ENCODE measurements around the gene DNPH1. TPM values are rescaled to one million over a fixed set of nuclear protein-coding genes. Genes with fewer than 3 reads are reported as not detected.

The DNPH1 gene
- total RNA-seq, 1 experiment from 2014 or later, result 91.0 TPM

GRCh38 chr6:43202451-43202850 lies 26.8 kb downstream of the DNPH1 start:
- BruUV-seq (replicated peaks), result no TSS peak
- TF ChIP-seq CTCF (IDR thresholded peaks at IDR 0.05; ENCODE audit: unreplicated experiment), result no peak
- H3K4me1 Mint-ChIP-seq (ENCODE audit: insufficient read depth, unreplicated experiment), result no peaks in the 10 kb centered on the region
- ChIA-PET CTCF (interaction anchor here (1.5 to 2.5 kb wide), 2 partner anchors 16 to 27 kb away, joined by 4 to 12 read pairs; partner anchors contain the start of gene DNPH1), POLR2A (interaction anchor here (0.7 kb wide), 1 partner anchor 373 kb away, joined by 3 read pairs; no protein-coding TSS in a partner anchor)
- no peak overlapping the region for H3K27ac Mint-ChIP-seq (ENCODE audit: low read depth, unreplicated experiment)
- no peak overlapping the region for H3K4me3 Mint-ChIP-seq (ENCODE audit: unreplicated experiment)
- peaks cover 33% of the 10 kb centered on the region for H3K36me3 Mint-ChIP-seq (ENCODE audit: insufficient read depth, unreplicated experiment)
- H3K9me3 Mint-ChIP-seq (ENCODE audit: unreplicated experiment), result no peaks in the 10 kb centered on the region
- no peaks in the 10 kb centered on the region for H3K27me3 Mint-ChIP-seq (ENCODE audit: insufficient read depth, unreplicated experiment)
- no peak for DNase-seq (ENCODE audit: unreplicated experiment)
- intact Hi-C loops (cut with micrococcal nuclease), result no loop called here

DNA sequence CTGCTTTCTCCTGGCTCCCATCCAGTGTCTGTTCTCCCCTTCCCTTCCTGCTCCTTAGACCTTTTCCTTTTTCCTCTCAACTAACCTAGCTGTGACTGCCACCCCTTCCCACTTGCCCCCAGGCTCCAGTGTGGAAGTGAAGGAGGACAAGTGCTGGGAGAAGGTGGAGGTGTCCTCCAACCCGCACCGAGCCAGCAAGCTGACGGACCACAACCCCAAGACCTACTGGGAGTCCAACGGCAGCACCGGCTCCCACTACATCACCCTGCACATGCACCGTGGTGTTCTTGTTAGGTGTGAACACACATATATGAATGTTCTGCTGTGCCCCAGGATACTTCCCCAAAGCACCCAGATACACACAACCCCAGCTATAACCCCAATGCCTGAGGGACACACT lies 28.7 kb downstream of the DNPH1 start:
- no TSS peak for BruUV-seq (replicated peaks)

DNA sequence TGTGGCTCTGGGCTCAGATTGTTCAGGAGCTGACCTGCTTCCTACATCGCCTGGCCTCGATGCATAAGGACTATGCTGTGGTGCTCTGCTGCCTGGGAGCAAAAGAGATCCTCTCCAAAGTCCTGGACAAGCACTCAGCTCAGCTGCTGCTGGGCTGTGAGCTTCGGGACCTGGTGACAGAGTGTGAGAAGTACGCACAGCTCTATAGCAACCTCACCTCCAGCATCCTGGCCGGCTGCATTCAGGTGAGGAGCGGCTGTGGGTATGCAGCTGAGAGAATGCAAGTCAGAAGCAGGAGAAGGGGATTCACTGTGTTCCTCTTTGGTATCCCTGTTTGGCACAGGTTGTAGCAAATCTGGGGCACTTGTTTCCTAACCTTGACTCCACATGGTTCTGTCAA lies 29.4 kb downstream of the DNPH1 start:
- Mint-ChIP-seq H3K4me1 (ENCODE audit: insufficient read depth, unreplicated experiment) (no peaks in the 10 kb centered on the region), H3K36me3 (ENCODE audit: insufficient read depth, unreplicated experiment) (peaks cover 35% of the 10 kb centered on the region), H3K27ac (ENCODE audit: low read depth, unreplicated experiment) (no peak overlapping the region), H3K9me3 (ENCODE audit: unreplicated experiment) (no peaks in the 10 kb centered on the region), H3K4me3 (ENCODE audit: unreplicated experiment) (no peak overlapping the region), H3K27me3 (ENCODE audit: insufficient read depth, unreplicated experiment) (no peaks in the 10 kb centered on the region)
- CTCF ChIA-PET, result interaction anchor here (1.0 to 1.7 kb wide), 2 partner anchors 12 to 16 kb away, joined by 3 read pairs; no protein-coding TSS in a partner anchor
- POLR2A ChIA-PET, result no interaction called here
- no peak for DNase-seq (ENCODE audit: unreplicated experiment)
- no TSS peak for BruUV-seq (replicated peaks)
- intact Hi-C loops (cut with micrococcal nuclease), result no loop called here
- TF ChIP-seq CTCF (IDR thresholded peaks at IDR 0.05; ENCODE audit: unreplicated experiment), result no peak

More for the DNA sequence above, 28.7 kb downstream of the DNPH1 start:
- no peaks in the 10 kb centered on the region for H3K27me3 Mint-ChIP-seq (ENCODE audit: insufficient read depth, unreplicated experiment)
- H3K9me3 Mint-ChIP-seq (ENCODE audit: unreplicated experiment), result no peaks in the 10 kb centered on the region
- peaks cover 40% of the 10 kb centered on the region for H3K36me3 Mint-ChIP-seq (ENCODE audit: insufficient read depth, unreplicated experiment)
- POLR2A ChIA-PET, result interaction anchor here (1.0 kb wide), 1 partner anchor 29 kb away, joined by 3 read pairs; the partner anchor contains the start of gene DNPH1
- no peak overlapping the region for H3K27ac Mint-ChIP-seq (ENCODE audit: low read depth, unreplicated experiment)
- intact Hi-C loops (cut with micrococcal nuclease), result no loop called here
- no peak for DNase-seq (ENCODE audit: unreplicated experiment)
- H3K4me3 Mint-ChIP-seq (ENCODE audit: unreplicated experiment), result no peak overlapping the region
- H3K4me1 Mint-ChIP-seq (ENCODE audit: insufficient read depth, unreplicated experiment), result no peaks in the 10 kb centered on the region
- CTCF ChIA-PET, result interaction anchor here (0.6 to 2.5 kb wide), 3 partner anchors 9 to 29 kb away, joined by 3 to 12 read pairs (median 3); partner anchors contain the start of gene DNPH1
- no peak for TF ChIP-seq CTCF (IDR thresholded peaks at IDR 0.05; ENCODE audit: unreplicated experiment)

DNA sequence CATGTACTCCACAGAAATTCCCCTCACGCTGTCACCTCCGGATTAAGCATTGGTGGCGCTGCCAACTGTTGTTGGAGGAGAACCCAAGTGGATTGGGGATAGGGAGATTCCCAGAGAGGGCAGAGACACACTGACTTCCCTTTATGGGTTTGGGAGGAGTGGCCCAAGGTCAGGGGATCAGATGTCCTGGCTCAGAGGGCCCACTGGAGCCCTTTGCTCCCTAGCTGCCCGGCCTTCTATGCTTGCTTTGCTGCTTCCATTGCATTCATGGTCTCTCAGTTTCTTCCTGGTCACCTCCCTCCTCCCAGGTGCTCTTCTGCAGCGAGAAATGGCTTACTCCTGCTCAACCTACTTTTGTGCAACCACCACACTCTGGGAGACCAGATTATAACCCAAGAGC lies 32.9 kb downstream of the DNPH1 start:
- no peak for TF ChIP-seq CTCF (IDR thresholded peaks at IDR 0.05; ENCODE audit: unreplicated experiment)
- CTCF ChIA-PET, result no interaction called here
- H3K36me3 Mint-ChIP-seq (ENCODE audit: insufficient read depth, unreplicated experiment), result peaks cover 59% of the 10 kb centered on the region
- BruUV-seq (replicated peaks), result no TSS peak
- no peaks in the 10 kb centered on the region for H3K27me3 Mint-ChIP-seq (ENCODE audit: insufficient read depth, unreplicated experiment)
- H3K27ac Mint-ChIP-seq (ENCODE audit: low read depth, unreplicated experiment), result no peak overlapping the region
- H3K4me1 Mint-ChIP-seq (ENCODE audit: insufficient read depth, unreplicated experiment), result no peaks in the 10 kb centered on the region
- POLR2A ChIA-PET, result interaction anchor here (0.7 kb wide), 1 partner anchor 25 kb away, joined by 3 read pairs; no protein-coding TSS in a partner anchor
- H3K9me3 Mint-ChIP-seq (ENCODE audit: unreplicated experiment), result no peaks in the 10 kb centered on the region
- H3K4me3 Mint-ChIP-seq (ENCODE audit: unreplicated experiment), result no peak overlapping the region
- no peak for DNase-seq (ENCODE audit: unreplicated experiment)
- intact Hi-C loops (cut with micrococcal nuclease), result no loop called here
